Urinary bladder (tissue), 4 donors: ENCODE results near the gene ADD2. TPM values are rescaled to one million over a fixed set of nuclear protein-coding genes. Genes with fewer than 3 reads are reported as not detected.

Source experiments
- DNase-seq: peaks from one replicate; pipeline ENCODE4 v3.0.0-alpha.2; 2015; ENCODE audit errors: extremely low spot score
- H3K27ac ChIP-seq: one replicate; pipeline ENCODE4 v1.5.1; 2013; ENCODE audit warnings: low read depth, mild to moderate bottlenecking, moderate library complexity
- H3K36me3 ChIP-seq: one replicate; pipeline ENCODE4 v1.6.1; 2013; ENCODE audit warnings: mild to moderate bottlenecking, moderate library complexity; ENCODE audit not compliant: insufficient read depth
- H3K4me1 ChIP-seq: one replicate; pipeline ENCODE4 v1.6.1; 2013; ENCODE audit warnings: mild to moderate bottlenecking, moderate library complexity; ENCODE audit not compliant: insufficient read depth
- H3K4me3 ChIP-seq: one replicate; pipeline ENCODE4 v1.5.1; 2013; ENCODE audit warnings: low read depth, low read length
- WGBS: extraction: QIAGEN DNeasy Blood & Tissue Kit; methylation state at CpG from one replicate; pipeline ENCODE4 v1.1.7; 2013; 5-methylcytosine and 5-hydroxymethylcytosine counted together
- polyA plus RNA-seq: library from polyadenylated mRNA; stranded (reverse); fragments of 200-250 nt; gene quantifications from one replicate; pipeline ENCODE4 v1.2.3, GENCODE V29; 2013
- total RNA-seq: library from RNA; depleted of rRNA; stranded (reverse); fragments of >200 nt; gene quantifications from one replicate; pipeline ENCODE4 v1.2.3, GENCODE V29; 2014
- donor health status: healthy with polysubstance abuse.
- donor health status: healthy.

Gene ADD2
- total and polyA plus RNA-seq, 2 donors, result 0.33 to 3.5 TPM

- WGBS, result 91% methylated on average over 3 of the region's 3 CpGs
- DNase-seq, result no peak
These were observed 51.0 kb downstream of the ADD2 start for GRCh38 chr2:70716951-70717350.

GRCh38 chr2:70716131-70716743, 51.8 kb downstream of the ADD2 start:
- H3K4me3 ChIP-seq, result no peak overlapping the region
- WGBS, result 58% methylated on average over 7 of the region's 7 CpGs
- H3K27ac ChIP-seq, result no peak overlapping the region
- no peaks in the 10 kb centered on the region for H3K4me1 ChIP-seq
- no peak for DNase-seq
- no peaks in the 10 kb centered on the region for H3K36me3 ChIP-seq

More at GRCh38 chr2:70716951-70717350, 51.0 kb downstream of the ADD2 start:
- Histone ChIP-seq H3K4me3 (no peak overlapping the region), H3K36me3 (no peaks in the 10 kb centered on the region), H3K27ac (no peak overlapping the region), H3K4me1 (no peaks in the 10 kb centered on the region)

GRCh38 chr2:70715071-70715985, 52.7 kb downstream of the ADD2 start:
- H3K4me3 ChIP-seq, result no peak overlapping the region
- H3K27ac ChIP-seq, result no peak overlapping the region
- no peaks in the 10 kb centered on the region for H3K4me1 ChIP-seq
- no peaks in the 10 kb centered on the region for H3K36me3 ChIP-seq
- 81% methylated on average over 7 of the region's 7 CpGs for WGBS
- no peak for DNase-seq

- 83% methylated on average over 5 of the region's 5 CpGs for WGBS
- no peak for DNase-seq
- H3K4me1 ChIP-seq, result no peaks in the 10 kb centered on the region
- no peak overlapping the region for H3K27ac ChIP-seq
- H3K4me3 ChIP-seq, result no peak overlapping the region
- no peaks in the 10 kb centered on the region for H3K36me3 ChIP-seq
These were observed 53.7 kb downstream of the ADD2 start for GRCh38 chr2:70714141-70714905.

GRCh38 chr2:70712916-70713315, 55.1 kb downstream of the ADD2 start:
- Histone ChIP-seq H3K4me1 (no peaks in the 10 kb centered on the region), H3K4me3 (no peak overlapping the region), H3K36me3 (no peaks in the 10 kb centered on the region), H3K27ac (no peak overlapping the region)
- 96% methylated on average over 5 of the region's 5 CpGs for WGBS
- no peak for DNase-seq

- H3K36me3 ChIP-seq, result no peaks in the 10 kb centered on the region
- H3K4me1 ChIP-seq, result no peaks in the 10 kb centered on the region
- H3K4me3 ChIP-seq, result no peak overlapping the region
- WGBS, result 77% methylated on average over 1 of the region's 1 CpG
- no peak for DNase-seq
- H3K27ac ChIP-seq, result no peak overlapping the region
These were observed 56.8 kb downstream of the ADD2 start for GRCh38 chr2:70711191-70711590.

GRCh38 chr2:70710038-70710690, 57.8 kb downstream of the ADD2 start:
- Histone ChIP-seq H3K27ac (no peak overlapping the region), H3K4me3 (no peak overlapping the region), H3K4me1 (no peaks in the 10 kb centered on the region), H3K36me3 (no peaks in the 10 kb centered on the region)
- WGBS, result 94% methylated on average over 3 of the region's 3 CpGs
- no peak for DNase-seq

GRCh38 chr2:70709275-70710037, 58.5 kb downstream of the ADD2 start:
- Histone ChIP-seq H3K4me1 (no peaks in the 10 kb centered on the region), H3K36me3 (no peaks in the 10 kb centered on the region), H3K4me3 (no peak overlapping the region), H3K27ac (no peak overlapping the region)
- WGBS, result 66% methylated on average over 9 of the region's 9 CpGs
- DNase-seq, result no peak

GRCh38 chr2:70708376-70709199, 59.4 kb downstream of the ADD2 start:
- H3K27ac ChIP-seq, result no peak overlapping the region
- no peak overlapping the region for H3K4me3 ChIP-seq
- no peak for DNase-seq
- 70% methylated on average over 3 of the region's 3 CpGs for WGBS
- H3K36me3 ChIP-seq, result no peaks in the 10 kb centered on the region
- no peaks in the 10 kb centered on the region for H3K4me1 ChIP-seq

GRCh38 chr2:70707706-70708105, 60.3 kb downstream of the ADD2 start:
- no peak for DNase-seq
- H3K36me3 ChIP-seq, result no peaks in the 10 kb centered on the region
- H3K27ac ChIP-seq, result no peak overlapping the region
- H3K4me3 ChIP-seq, result no peak overlapping the region
- no peaks in the 10 kb centered on the region for H3K4me1 ChIP-seq
- WGBS, result 90% methylated on average over 1 of the region's 1 CpG

- no peak for DNase-seq
- no peaks in the 10 kb centered on the region for H3K4me1 ChIP-seq
- no peak overlapping the region for H3K4me3 ChIP-seq
- 94% methylated on average over 36 of the region's 36 CpGs for WGBS
- no peaks in the 10 kb centered on the region for H3K36me3 ChIP-seq
- no peak overlapping the region for H3K27ac ChIP-seq
These were observed 61.8 kb downstream of the ADD2 start for GRCh38 chr2:70706026-70706795.
